ENCODE data around the gene ZNF335. TPM values are rescaled to one million over a fixed set of nuclear protein-coding genes. Genes with fewer than 3 reads are reported as not detected.
"Not testable (repeated sequence)": the region's sequence is repeated elsewhere in the genome, so short reads cannot be mapped to it uniquely, and the experiment has no call there.

Gene ZNF335
- polyA plus RNA-seq, 3 donors from 2014 or later, result 7.1 to 17.9 (median 9.6) TPM

DNA sequence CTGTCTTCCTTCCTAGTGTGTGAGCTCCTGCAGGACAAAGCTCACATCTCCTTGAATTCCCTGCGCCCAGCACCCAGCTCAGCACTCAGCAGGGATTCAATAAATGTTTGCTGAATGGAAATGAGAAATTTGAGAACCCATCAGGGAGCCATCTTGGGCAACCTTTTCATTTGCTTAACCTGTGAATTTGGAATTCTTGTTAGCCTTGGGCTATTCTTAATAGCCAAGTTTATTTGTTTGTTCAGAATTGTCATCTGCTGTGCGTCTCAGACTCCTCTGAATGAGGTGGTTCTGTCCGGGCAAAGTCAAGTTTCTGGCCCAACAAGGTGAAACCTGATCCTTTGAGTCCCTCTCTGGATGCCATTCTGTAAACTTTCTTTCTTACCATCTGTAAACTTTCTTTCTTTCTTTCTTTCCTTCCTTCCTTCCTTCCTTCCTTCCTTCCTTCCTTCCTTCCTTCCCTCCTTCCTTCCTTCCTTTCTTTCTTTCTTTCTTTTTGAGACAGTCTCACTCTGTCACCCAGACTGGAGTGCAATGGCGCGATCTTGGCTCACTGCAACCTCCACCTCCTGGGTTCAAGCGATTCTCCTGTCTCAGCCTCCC is 23.6 kb upstream of the ZNF335 start:
- not testable (repeated sequence) for H3K4me3 Mint-ChIP-seq, H3K36me3 Mint-ChIP-seq, DNase-seq, H3K9me3 Mint-ChIP-seq
- Mint-ChIP-seq H3K4me1 (peaks cover 19 to 31% of the 10 kb centered on the region in 2 donors), H3K27ac (peak overlapping the region in 1 of 6 donors; percentile 35), H3K27me3 (ENCODE audit: low read depth in 3 of 3) (peaks cover 6 to 16% (median 7%) of the 10 kb centered on the region in 3 donors)

DNA sequence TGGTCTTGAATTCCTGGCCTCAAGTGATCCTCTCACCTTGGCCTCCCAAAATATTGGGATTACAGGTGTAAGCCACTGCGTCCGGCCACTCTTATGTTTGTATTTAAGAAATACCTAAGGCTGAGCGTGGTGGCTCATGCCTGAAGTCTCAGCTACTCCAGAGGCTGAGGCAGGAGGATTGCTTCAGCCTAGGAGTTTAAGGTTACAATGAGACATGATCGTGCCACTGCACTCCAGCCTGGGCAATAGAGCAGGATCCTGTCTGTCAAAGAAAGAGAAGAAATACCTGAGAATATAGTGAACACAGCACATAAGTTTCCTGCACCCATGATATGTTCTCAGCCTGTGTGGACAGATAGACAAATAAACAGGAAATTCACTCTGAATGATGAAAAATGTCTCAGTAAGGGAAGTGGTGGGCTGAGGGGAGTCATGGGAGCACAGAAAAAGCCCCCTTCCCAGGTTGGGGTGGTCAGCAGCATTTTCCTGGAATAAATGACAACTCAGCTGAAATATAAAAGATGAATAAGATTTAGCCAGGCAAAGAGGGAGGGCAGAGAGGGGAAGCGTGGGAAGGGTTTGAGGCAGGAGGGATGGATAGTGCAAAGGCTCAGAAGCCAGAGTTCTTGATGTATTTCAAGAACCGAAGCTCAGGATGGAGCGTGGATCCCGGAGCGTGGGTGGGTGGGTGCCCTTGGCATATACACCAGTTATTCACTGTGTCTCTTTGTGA is 22.9 kb upstream of the ZNF335 start:
- Mint-ChIP-seq H3K4me1 (peaks cover 15 to 24% of the 10 kb centered on the region in 2 donors), H3K27me3 (ENCODE audit: low read depth in 3 of 3) (peaks cover 7 to 19% (median 9%) of the 10 kb centered on the region in 3 donors), H3K4me3 (peak overlapping the region in 1 of 5 donors; percentile 7), H3K36me3 (peaks cover 0 to 6% (median 0%) of the 10 kb centered on the region in 3 donors), H3K27ac (no peak overlapping the region), H3K9me3 (no peaks in the 10 kb centered on the region)
- no peak for DNase-seq

DNA sequence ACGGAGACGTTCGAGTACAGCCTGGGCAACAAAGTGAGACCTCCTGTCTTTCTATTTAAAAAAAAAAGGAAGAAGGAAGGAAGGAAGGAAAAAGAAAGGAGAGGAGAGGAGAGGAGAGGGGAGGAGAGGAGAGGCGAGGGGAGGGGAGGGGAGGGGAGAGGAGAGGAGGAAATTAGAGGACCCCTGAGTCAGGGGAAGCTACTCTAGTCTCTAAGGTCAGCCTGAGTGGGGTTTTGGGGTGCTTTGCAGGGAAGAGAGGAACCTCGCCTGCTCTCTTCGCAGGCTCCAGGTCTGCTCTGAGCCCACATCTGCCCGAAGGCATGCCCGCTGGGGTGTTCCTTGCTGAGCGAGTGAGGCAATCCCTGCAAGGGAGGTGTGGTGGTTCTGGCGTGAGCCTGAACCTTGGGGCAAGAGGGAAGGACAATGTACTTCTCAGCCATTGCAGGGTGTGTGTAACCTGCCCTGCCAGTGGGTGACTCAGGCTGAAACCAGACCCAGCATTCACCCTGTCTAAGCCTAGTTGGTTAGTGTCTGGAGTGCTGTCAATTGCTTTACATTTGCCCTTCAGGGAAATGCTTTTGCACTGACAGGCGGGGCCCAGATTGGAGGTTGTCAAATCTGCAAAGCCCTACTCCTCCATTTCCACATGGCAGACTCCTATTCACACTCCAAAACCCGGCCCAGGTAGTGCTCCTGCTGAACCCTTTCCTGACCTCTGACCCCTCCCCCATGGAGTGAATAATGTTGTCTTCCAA is 21.4 kb upstream of the ZNF335 start:
- Mint-ChIP-seq H3K27ac (no peak overlapping the region), H3K27me3 (ENCODE audit: low read depth in 3 of 3) (peaks cover 9 to 10% (median 10%) of the 10 kb centered on the region in 3 donors), H3K36me3 (no peaks in the 10 kb centered on the region), H3K4me1 (peaks cover 8 to 9% of the 10 kb centered on the region in 2 donors), H3K4me3 (no peak overlapping the region), H3K9me3 (no peaks in the 10 kb centered on the region)
- no peak for DNase-seq

DNA sequence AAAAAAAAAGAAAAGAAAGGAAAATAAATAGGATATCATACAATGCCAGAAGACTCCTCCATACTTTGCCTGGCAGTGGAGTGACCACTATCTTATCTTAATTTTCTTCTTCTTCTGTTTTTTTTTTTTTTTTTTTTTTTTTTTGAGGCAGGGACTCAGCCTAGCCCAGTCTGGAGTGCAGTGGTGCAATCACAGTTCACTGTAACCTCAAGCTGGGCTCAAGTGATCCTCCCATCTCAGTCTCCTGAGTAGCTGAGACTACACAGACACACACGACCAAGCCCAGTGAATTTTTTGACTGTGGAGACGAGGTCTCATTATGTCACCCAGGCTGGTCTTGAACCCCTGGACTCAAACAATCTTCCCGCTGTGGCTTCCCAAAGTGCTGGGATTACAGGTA is 19.6 kb upstream of the ZNF335 start:
- DNase-seq, result no peak
- H3K36me3 Mint-ChIP-seq, result no peaks in the 10 kb centered on the region
- H3K4me3 Mint-ChIP-seq, result no peak overlapping the region
- peaks cover 5 to 10% (median 6%) of the 10 kb centered on the region in 3 donors for H3K27me3 Mint-ChIP-seq (ENCODE audit: low read depth in 3 of 3)
- H3K27ac Mint-ChIP-seq, result no peak overlapping the region
- H3K9me3 Mint-ChIP-seq, result no peaks in the 10 kb centered on the region
- peaks cover 8 to 9% of the 10 kb centered on the region in 2 donors for H3K4me1 Mint-ChIP-seq

DNA sequence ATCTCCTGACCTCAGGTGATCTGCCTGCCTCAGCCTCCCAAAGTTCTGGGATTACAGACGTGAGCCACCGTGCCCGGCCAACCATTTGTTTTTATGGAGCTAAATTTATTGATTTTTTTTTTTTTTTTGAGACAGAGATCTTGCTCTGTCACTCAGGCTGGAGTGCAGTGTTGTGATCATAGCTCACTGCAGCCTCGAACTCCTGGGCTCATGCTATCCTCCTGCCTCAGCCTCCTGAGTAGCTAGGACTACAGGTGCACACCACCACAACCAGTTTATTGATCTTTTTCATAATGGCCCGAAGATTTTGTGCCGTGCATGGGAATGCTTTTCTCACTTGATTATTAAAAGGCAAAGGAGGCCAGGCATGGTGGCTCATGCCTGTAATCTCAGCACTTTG is 16.8 kb upstream of the ZNF335 start:
- H3K27me3 Mint-ChIP-seq (ENCODE audit: low read depth in 3 of 3); H3K4me1 Mint-ChIP-seq; H3K9me3 Mint-ChIP-seq; H3K4me3 Mint-ChIP-seq; H3K36me3 Mint-ChIP-seq; H3K27ac Mint-ChIP-seq; DNase-seq: not testable (repeated sequence)

DNA sequence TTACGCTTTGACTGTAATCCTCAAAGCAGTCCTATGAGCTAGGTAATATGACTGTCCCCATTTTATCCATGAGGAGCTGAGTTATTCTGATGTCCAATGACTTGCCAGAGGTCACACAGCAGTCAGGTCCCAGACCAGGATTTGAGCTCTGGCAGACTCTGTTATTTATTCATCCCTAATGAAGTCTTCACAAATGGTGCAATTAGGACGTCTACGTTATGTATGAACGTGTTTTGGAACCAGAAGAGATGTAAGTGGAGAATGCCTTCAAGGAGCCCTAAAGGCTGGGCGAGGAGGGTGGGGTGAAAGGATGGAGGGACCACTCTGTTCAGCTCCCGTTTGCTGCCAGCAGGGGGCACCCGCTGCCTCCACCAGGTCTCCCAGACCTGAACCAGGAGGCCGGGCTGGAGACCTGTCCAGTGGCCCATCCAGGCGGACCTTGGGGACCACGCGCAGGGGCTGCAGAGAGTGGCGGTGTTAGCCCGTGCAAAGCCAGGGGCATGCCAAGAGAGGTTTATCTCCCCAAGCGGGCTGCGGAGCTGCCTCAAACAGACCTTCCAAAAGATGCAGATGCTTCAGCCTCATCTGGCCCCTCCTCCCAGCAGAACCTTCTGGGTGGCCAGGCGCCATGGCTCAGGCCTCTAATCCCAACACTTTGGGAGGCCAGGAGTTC is 15.2 kb upstream of the ZNF335 start:
- DNase-seq, result peak; percentile 73 to 76 (median 74)
- H3K27ac Mint-ChIP-seq, result no peak overlapping the region

DNA sequence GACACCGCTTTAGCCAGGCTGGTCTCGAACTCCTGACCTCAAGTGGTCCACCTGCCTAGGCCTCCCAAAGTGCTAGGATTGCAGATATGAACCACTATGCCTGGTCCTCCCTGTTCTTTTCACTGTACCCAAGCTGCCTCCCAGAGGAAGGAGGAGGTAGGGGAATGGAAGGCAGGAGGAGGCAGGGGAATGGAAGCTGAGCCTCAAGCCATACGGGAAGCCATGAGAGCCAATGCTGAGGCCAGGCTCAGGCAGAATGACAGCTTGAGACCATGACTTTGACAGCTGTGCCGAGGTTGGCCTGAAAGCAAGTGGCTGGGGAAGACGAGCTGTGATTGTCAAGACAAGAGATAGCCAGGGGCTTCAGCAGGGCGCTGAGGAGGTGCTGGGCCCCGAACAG is 13.6 kb upstream of the ZNF335 start:
- Mint-ChIP-seq H3K27ac (peak overlapping the region in 1 of 6 donors; percentile 7), H3K4me1 (no peaks in the 10 kb centered on the region), H3K4me3 (no peak overlapping the region), H3K27me3 (ENCODE audit: low read depth in 3 of 3) (peaks cover 3 to 8% (median 6%) of the 10 kb centered on the region in 3 donors), H3K9me3 (no peaks in the 10 kb centered on the region), H3K36me3 (no peaks in the 10 kb centered on the region)
- no peak for DNase-seq

More for the DNA sequence above, 15.2 kb upstream of the ZNF335 start:
- H3K4me3 Mint-ChIP-seq, result no peak overlapping the region
- no peaks in the 10 kb centered on the region for H3K9me3 Mint-ChIP-seq
- H3K27me3 Mint-ChIP-seq (ENCODE audit: low read depth in 3 of 3), result peaks cover 4 to 8% (median 6%) of the 10 kb centered on the region in 3 donors
- H3K4me1 Mint-ChIP-seq, result peaks cover 3 to 7% of the 10 kb centered on the region in 2 donors
- no peaks in the 10 kb centered on the region for H3K36me3 Mint-ChIP-seq

DNA sequence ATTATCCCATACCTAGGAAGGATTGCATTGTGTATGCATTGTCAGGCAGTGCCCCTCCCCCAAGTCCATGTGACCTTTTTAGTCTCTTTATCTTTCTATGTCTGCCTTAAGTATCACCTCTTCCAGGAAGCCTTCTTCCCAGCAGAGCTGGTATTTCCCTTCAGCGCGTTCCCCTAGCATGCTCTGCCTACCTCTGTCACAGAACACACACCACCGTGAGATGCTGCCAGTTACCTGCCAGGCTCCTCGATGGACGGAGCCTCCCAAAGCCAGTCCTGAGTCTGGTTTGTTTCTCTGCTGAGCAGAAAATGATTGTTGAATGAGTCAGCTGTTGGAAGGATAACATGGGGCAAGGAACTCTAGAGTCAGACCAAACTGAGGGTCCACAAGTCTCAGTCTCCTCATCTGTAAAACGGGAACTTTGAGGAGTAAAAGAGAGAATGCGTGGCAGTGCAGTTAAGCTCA is 11.3 kb upstream of the ZNF335 start:
- no peaks in the 10 kb centered on the region for H3K4me1 Mint-ChIP-seq
- no peak overlapping the region for H3K4me3 Mint-ChIP-seq
- DNase-seq, result no peak
- H3K36me3 Mint-ChIP-seq, result no peaks in the 10 kb centered on the region
- H3K9me3 Mint-ChIP-seq, result no peaks in the 10 kb centered on the region
- peaks cover 0 to 10% (median 3%) of the 10 kb centered on the region in 3 donors for H3K27me3 Mint-ChIP-seq (ENCODE audit: low read depth in 3 of 3)
- no peak overlapping the region for H3K27ac Mint-ChIP-seq

DNA sequence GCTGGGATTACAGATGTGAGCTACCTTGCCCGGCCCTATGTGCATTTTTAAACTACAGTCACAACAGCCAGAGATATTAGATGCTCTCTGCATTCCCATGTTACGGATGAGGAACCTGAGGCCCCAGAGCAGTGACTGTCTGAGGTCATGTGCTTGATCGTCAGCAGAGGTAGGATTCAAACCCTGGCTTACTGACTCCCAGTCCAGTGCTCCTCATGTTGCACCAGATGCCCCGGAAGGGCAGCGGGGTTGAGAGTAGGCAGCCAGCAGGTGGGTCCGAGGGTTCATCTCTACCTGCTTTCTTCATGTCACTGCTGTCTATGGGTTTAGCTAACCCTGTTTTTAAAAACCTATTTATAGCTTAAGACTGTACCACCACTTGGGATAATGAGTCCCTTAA is 9.3 kb upstream of the ZNF335 start:
- DNase-seq, result no peak
- peaks cover 1 to 8% (median 2%) of the 10 kb centered on the region in 3 donors for H3K27me3 Mint-ChIP-seq (ENCODE audit: low read depth in 3 of 3)
- no peak overlapping the region for H3K27ac Mint-ChIP-seq
- no peaks in the 10 kb centered on the region for H3K9me3 Mint-ChIP-seq
- no peaks in the 10 kb centered on the region for H3K4me1 Mint-ChIP-seq
- no peak overlapping the region for H3K4me3 Mint-ChIP-seq
- H3K36me3 Mint-ChIP-seq, result no peaks in the 10 kb centered on the region

DNA sequence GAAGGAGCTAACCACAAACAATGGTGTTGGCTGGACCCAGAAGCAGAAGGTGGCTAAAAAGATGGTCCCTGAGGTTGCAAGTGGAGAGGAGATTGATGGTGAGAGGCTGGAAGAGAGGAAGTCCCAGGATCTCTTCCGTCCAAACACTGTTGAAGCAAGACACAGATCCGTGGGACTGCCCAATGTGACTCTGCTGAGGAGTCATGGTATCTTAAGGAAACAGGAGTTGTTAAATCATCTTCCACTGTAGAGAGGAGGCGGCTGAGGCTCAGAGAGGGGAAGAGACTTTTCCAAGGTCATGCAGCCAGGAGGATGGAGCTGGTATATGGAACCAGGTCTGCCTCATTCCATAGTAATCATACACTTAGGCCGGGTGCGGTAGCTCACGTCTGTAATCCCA is 4.1 kb upstream of the ZNF335 start:
- DNase-seq, result no peak
- no peaks in the 10 kb centered on the region for H3K9me3 Mint-ChIP-seq
- H3K4me1 Mint-ChIP-seq, result peaks cover 10% of the 10 kb centered on the region in 2 donors
- no peak overlapping the region for H3K4me3 Mint-ChIP-seq
- H3K27ac Mint-ChIP-seq, result peak overlapping the region in 1 of 6 donors; percentile 7
- peaks cover 14 to 19% (median 14%) of the 10 kb centered on the region in 3 donors for H3K27me3 Mint-ChIP-seq (ENCODE audit: low read depth in 3 of 3)
- H3K36me3 Mint-ChIP-seq, result peaks cover 0 to 6% (median 0%) of the 10 kb centered on the region in 3 donors

DNA sequence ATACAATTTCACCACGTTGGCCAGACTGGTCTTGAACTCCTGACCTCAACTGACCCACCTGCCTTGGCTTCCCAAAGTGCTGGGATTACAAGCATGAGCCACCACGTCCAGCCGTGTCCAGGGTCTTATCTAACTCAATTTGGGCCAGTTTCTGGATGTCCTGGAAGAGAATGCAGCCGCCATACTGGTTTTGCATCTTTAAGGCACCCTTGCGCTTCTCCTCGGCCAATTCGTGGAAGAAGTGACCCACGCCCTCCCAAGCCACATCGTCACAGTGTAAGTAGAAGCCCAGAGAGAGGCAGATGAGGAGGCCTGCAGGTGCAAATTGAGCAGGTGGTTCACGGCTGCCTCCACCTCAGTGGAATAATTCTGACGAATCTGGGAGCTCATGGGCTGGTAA is 3.7 kb upstream of the ZNF335 start:
- Mint-ChIP-seq H3K4me3 (no peak overlapping the region), H3K36me3 (peaks cover 0 to 6% (median 0%) of the 10 kb centered on the region in 3 donors), H3K27me3 (ENCODE audit: low read depth in 3 of 3) (peaks cover 14 to 19% (median 14%) of the 10 kb centered on the region in 3 donors), H3K27ac (no peak overlapping the region), H3K4me1 (peaks cover 13 to 14% of the 10 kb centered on the region in 2 donors), H3K9me3 (no peaks in the 10 kb centered on the region)
- no peak for DNase-seq

DNA sequence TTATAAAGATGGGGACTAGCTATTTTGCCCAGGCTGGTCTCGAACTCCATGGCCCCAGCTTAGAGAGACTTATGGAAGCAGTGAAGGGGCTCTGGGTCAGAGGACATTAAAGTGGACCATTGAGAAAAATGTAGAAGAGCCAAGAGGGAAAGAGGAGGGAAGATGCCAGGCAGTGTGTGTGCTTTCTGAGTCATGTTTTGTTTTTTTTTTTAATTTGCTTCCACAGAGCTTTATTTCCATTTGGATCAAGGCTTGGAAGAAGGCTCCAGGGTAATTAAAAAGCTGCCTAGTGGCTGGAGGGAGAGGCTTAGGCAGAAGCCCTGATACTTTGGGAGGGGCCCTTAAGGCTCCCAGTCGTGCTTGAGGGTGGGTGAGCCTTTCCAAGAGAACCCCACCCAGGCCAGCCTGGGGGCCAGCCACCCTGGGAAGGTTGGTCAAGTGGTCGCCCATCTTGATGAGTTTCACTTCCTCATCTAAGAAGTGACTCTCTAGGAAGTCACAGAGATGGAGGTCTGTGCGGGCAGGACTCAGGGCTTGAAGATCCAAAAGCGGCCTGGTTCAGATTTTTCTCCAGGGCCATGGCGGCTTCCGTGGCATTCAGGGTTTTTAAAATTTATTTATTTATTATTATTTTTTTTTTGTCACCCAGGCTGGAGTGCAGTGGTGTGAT is 3.0 kb upstream of the ZNF335 start:
- Mint-ChIP-seq H3K4me3 (no peak overlapping the region), H3K9me3 (no peaks in the 10 kb centered on the region), H3K36me3 (peaks cover 0 to 6% (median 0%) of the 10 kb centered on the region in 3 donors), H3K4me1 (peaks cover 18 to 20% of the 10 kb centered on the region in 2 donors), H3K27me3 (ENCODE audit: low read depth in 3 of 3) (peaks cover 11 to 19% (median 14%) of the 10 kb centered on the region in 3 donors), H3K27ac (no peak overlapping the region)
- DNase-seq, result no peak

All from immature natural killer cell (primary cell).